ENCODE data around the gene MRPS21.

- TF ChIP-seq CTCF (IDR thresholded peaks at IDR 0.05) (no peak), POLR2A (IDR thresholded peaks at IDR 0.05) (no peak), POLR2AphosphoS5 (IDR thresholded peaks at IDR 0.05) (no peak)
Measured at GRCh38 chr1:150322310-150322709, 28.6 kb downstream of the MRPS21 start.

All from breast epithelium (tissue), 3 donors.